Hematopoietic multipotent progenitor cell treated with erythropoietin and hydrocortisone succinate and interleukin-3 and kit ligand, for 17 days (in vitro differentiated cells): ENCODE measurements around the gene CAMTA1.

Experiments used
- DNase-seq: peaks from one replicate; pipeline ENCODE4 v3.0.0-alpha.2; 2015; ENCODE audit warnings: low spot score

CAMTA1 gene

DNA sequence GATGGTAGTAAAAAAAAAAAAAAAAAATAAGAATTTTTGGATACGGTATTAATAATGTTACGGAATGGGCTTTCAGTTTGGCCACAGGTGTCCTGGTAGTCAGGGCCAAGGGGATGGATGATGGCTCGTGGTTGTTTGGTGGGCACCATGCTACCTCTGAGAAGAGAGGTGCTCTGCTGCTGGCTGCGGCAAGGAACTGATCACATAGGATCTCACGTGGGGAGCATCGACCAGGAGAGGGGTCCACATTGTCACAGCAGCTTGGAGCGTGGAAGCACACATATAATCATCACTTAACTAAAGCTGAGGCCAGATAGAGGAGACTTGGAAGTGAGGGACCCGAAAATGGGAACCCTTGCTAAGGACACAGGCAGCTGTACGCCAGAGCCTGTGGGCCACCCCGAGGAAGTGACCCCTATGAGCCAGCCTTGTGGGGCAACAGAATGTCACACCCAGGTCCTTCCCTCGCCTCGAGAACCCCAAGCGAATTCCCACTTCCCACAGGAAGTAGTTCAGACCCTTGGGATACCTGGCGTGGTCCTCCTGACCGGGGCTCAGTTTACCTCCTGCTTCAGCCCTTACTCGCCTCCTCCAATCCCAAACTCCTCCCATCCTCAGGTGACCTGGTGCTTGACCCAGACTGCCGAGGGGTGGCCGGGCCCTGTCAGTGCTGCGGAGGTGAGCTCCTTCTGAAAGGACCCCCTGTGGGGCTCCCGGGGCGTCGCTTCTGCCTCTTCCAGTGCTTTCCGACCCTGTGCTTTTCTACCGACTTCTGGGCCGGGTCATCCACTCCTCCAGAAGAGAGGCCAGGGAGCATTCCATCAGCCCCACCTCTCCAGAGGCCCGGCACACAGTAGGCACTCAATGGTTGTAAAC is 222.0 kb downstream of the CAMTA1 start:
- no peak for DNase-seq

DNA sequence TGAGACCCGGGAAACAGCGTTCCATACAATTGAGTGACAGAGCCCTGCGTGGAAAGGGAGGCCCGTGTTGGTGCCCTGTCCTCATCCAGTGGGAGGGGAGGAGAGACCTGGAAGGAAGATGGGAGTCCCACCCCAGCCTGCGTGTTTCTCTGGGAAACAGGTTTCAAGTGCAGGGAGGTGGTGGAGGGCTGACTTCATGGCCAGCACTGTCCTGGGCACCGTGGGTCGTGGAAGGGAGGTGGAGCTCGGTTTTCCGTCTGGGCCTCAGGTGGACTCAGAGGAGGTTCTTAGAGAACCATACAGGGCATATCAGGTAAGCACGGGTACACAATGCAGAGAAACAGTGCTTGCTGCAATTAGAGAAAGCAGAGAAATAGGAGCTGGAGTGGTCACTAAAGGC is 222.6 kb downstream of the CAMTA1 start:
- DNase-seq = no peak

DNA sequence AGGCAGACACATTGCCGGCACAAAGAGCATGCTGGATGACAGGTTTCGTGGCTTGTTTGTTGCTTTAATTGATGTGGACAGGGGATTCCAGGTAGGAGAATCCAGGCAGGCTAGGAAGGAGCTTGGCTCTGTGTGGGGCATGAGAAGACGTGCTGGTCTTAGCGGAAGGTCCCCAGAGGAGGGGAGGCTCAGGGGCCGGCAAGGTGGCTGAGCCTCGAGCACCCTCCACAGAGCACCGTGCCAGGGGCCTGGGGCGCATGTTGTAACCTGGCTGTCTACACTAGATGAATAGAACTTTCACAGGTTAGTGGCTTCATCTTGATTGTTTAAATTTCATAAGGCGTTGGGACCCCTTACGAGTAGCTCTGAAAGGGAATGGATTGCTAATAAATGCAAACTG is 223.1 kb downstream of the CAMTA1 start:
- DNase-seq = no peak

- DNase-seq = no peak
Observed at GRCh38 chr1:7008975-7009740, 223.9 kb downstream of the CAMTA1 start.

DNA sequence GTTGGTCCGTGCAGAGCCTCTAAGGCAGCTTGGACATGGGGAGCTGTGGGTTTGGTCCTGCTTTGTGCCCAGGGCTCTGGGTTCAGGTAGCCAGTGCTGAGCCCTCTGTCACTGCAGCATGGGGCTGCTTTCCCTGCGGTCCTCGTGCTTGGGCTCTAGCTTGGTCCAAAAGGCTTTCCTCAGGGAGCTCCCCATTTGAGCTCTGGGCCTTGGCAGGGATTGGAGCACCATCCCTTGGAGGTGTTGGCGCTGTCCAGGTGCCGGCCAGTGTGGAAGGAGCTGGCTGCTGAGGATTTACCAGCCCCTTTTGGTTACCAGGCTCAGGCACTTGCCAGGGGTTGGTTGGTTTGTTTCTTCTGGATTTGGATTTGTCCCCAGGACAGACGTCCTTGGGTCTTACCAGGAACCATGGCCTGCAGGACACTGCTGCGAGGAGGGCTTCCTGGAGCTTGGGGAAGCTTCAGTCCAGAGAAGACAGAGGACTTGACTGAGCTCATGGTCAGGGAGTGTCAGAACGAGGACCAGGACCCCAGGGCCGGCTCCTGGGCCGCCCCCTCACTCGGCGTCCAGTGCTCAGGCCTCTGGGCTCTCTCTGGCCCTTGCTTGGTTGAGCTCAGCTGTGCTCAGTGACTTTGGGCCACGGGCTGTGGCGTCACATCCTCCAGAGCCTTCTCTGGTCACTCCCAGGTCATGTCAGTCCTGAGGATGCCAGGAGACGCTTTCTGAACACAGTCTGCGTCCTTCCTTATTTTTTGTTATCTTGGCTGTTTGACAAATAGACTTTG is 224.7 kb downstream of the CAMTA1 start:
- no peak for DNase-seq

DNA sequence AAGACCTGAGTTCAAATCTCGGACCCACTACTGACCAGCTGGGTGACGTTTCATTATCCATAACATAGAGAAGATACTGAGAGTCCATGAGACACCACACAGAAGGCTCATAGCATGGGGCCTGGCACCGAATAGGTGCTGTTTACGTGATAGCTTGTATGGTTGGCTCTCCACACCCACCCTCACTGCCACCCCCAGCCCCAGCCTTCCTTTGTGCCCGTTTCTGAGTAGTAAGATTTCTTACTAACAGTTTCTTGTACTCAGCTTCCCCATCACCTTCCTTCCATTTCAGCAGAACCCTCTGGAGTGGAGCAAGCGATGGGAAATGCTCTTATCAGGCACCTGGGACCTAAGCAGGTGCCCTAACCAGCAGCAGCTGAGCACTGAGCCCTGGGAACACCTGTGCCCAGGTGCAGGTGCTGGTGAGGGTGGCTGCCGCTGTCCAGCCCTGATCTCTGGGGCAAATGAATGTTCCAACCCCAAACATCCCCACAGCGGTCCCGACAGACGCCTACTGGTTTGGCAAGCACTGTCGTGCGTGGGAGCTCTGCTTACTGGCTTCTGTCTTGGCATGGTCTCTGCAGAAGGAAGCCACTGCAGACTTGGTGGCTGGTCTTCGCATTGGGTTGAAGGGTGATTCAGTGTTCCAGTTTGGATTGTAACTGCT is 225.4 kb downstream of the CAMTA1 start:
- no peak for DNase-seq

- no peak for DNase-seq
Observed at GRCh38 chr1:7011826-7012225, 226.6 kb downstream of the CAMTA1 start.

- DNase-seq = no peak
Observed at GRCh38 chr1:7012461-7012924, 227.2 kb downstream of the CAMTA1 start.

GRCh38 chr1:7013833-7014639 is 228.8 kb downstream of the CAMTA1 start:
- DNase-seq = no peak

- no peak for DNase-seq
Observed at GRCh38 chr1:7014640-7014930, 229.3 kb downstream of the CAMTA1 start.

- DNase-seq = no peak
Observed at GRCh38 chr1:7015022-7015421, 229.8 kb downstream of the CAMTA1 start.

GRCh38 chr1:7018351-7018750 is 233.1 kb downstream of the CAMTA1 start:
- no peak for DNase-seq

DNA sequence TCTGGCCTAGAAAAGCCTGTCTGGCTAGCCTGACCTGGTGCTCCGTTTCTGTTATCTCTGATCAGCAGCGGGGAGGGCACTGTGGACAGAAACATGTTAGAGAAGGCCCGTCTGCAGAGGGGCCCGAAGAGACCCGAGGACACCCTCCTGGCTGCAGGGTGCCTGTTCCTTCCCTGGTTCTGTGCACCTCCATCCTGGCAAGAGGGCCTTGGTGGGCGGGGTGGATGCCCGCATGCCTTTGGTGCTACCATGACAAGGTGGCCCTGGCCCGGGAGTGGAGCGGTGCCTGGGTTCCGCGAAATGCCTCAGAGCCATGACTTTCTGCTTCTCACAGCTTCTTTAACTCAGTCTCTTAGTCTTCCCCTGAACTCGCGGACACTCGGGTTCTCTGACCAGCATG is 233.6 kb downstream of the CAMTA1 start:
- no peak for DNase-seq

DNA sequence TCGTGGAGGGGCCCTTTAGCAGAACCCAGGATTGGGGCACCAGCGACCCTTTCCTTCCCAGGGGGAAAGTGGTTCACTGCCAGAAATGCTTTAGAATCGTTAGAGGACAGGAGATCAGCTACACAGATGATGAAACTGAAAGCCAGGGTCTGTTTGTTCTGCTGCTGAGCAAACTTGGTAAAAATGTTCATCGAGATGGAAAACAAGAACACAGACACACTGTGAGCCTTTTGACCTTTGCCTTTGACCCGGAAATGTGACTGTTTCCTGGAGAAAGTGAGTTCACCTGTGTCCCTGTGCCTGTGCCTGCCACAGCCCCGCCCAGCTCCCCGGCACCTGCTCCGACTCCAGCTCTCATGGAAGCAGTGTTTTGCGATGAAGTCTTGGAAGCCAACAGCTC is 234.3 kb downstream of the CAMTA1 start:
- no peak for DNase-seq

DNA sequence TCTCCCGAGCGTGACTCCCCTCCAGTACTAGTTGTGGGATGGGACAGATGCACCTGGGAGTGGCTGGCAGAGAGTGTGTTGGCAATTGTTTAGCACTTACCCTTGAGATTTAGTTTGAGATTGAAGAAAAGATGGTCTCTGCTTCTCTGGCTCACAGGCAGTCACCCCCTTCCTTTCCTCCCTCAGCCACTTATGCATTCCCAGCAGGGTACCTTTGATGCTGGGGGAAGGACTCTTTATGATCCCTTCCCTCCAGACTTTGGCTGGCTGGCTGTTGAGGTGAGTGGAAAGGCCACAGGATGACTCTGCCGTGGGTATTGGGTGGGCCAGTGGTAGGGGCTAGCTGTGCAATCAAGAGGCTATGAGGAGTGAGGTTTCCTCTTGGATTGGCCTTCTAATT is 236.8 kb downstream of the CAMTA1 start:
- DNase-seq = no peak

DNA sequence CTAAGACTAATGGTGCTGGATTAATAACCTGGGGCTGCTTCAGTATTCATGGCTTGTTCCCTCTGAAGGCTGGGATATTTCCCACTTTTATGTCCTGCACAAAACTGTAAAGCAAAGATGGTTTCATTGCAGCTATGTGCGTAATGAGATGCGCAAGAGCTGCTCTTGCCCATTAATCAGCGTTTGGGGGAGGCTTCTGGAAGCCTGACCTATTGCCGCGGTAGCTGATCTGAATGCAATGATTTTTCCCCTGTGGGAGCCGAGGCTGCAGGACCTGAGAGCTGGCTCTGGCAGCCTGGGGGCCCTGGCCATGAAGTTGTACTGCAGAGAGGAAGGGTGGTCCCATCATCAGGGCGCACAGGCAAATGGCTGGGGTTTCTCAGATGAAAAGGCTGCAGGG is 239.8 kb downstream of the CAMTA1 start:
- DNase-seq = no peak

DNA sequence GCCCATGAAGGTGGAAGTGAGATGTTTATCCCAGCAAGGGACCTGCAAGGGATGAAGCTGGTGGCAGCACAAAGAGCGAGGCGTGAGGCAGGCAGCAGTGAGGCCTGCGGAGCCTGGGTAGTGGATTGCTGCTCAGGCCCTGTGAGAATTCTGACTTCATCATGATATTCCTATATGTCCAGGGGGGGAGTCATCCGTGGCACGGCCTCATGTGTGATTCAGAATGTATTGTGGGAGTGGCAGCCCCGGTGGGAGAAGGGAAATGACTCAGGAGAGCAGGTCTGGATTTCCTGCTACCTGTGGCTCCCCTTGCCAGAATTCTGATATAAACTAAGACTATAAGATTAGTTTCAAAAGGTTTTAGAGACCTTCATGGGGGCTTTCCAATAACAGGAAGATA is 240.9 kb downstream of the CAMTA1 start:
- no peak for DNase-seq

- no peak for DNase-seq
Observed at GRCh38 chr1:7032992-7033391, 247.7 kb downstream of the CAMTA1 start.

- DNase-seq = no peak
Observed at GRCh38 chr1:7036386-7036785, 251.1 kb downstream of the CAMTA1 start.

- DNase-seq = no peak
Observed at GRCh38 chr1:7039590-7040220, 254.5 kb downstream of the CAMTA1 start.
